ENCODE measurements around the gene ZNF25.
"Not testable (repeated sequence)": the region's sequence is repeated elsewhere in the genome, so short reads cannot be mapped to it uniquely, and the experiment has no call there.

ZNF25 gene

GRCh38 chr10:37930423-37930822 lies 46.0 kb downstream of the ZNF25 start:
- no peak for TF ChIP-seq SNAI2 (CRISPR knock-in tag; IDR thresholded peaks at IDR 0.05)
- TF ChIP-seq POU6F1 (CRISPR knock-in tag; IDR thresholded peaks at IDR 0.05; ENCODE audit: borderline replicate concordance, low read depth) = no peak
- no peak for TF ChIP-seq PPARA (CRISPR knock-in tag; IDR thresholded peaks at IDR 0.05; ENCODE audit: borderline replicate concordance)
- TF ChIP-seq, protein P1, sequence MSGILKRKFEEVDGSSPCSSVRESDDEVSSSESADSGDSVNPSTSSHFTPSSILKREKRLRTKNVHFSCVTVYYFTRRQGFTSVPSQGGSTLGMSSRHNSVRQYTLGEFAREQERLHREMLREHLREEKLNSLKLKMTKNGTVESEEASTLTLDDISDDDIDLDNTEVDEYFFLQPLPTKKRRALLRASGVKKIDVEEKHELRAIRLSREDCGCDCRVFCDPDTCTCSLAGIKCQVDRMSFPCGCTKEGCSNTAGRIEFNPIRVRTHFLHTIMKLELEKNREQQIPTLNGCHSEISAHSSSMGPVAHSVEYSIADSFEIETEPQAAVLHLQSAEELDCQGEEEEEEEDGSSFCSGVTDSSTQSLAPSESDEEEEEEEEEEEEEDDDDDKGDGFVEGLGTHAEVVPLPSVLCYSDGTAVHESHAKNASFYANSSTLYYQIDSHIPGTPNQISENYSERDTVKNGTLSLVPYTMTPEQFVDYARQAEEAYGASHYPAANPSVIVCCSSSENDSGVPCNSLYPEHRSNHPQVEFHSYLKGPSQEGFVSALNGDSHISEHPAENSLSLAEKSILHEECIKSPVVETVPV (CRISPR knock-in tag; IDR thresholded peaks at IDR 0.05) = no peak
- no peak for TF ChIP-seq GLIS3 (CRISPR knock-in tag; IDR thresholded peaks at IDR 0.05)
- no peak for TF ChIP-seq ZNF70 (CRISPR knock-in tag; IDR thresholded peaks at IDR 0.05)
- ATAC-seq = no peak

GRCh38 chr10:37908165-37908564 lies 68.3 kb downstream of the ZNF25 start:
- ATAC-seq = not testable (repeated sequence)

DNA sequence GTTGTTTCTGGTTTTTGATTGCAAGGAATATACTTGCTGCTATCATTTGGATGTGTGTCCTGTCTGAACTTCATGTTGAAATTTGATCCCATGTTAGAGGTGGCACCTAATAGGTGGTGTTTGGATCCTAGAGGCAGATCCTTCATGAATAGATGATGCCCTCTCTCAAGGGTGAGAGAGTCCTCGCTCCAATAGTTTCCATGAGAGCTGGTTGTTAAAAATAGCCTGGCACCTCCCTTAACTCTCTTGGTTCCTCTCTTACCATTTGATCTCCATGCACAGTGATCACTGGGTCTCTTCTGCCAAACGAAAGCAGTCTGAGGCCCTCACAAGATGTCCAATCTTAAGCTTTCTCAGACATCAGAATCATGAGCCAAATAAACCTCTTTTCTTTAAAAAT lies 70.1 kb downstream of the ZNF25 start:
- no peak for ATAC-seq
- TF ChIP-seq ZFP30 (CRISPR knock-in tag; IDR thresholded peaks at IDR 0.05) (no peak), TOX (CRISPR knock-in tag; IDR thresholded peaks at IDR 0.05; ENCODE audit: borderline replicate concordance) (no peak), RARB (CRISPR knock-in tag; IDR thresholded peaks at IDR 0.05) (no peak), ZNF8 (CRISPR knock-in tag; IDR thresholded peaks at IDR 0.05) (no peak), ARNTL (CRISPR knock-in tag; IDR thresholded peaks at IDR 0.05; ENCODE audit: borderline replicate concordance, low read depth) (no peak), OSR1 (CRISPR knock-in tag; IDR thresholded peaks at IDR 0.05) (no peak), SNAI2 (CRISPR knock-in tag; IDR thresholded peaks at IDR 0.05) (no peak), PATZ1 (CRISPR knock-in tag; IDR thresholded peaks at IDR 0.05; ENCODE audit: borderline replicate concordance) (no peak), PPARA (CRISPR knock-in tag; IDR thresholded peaks at IDR 0.05; ENCODE audit: borderline replicate concordance) (no peak), ZFP3 (CRISPR knock-in tag; IDR thresholded peaks at IDR 0.05) (no peak)

Data from SK-N-SH treated with all-trans-retinoic acid at 6 μM for 48 hours (cell line).